ENCODE results near the gene HCRTR1.

Gene HCRTR1

DNA sequence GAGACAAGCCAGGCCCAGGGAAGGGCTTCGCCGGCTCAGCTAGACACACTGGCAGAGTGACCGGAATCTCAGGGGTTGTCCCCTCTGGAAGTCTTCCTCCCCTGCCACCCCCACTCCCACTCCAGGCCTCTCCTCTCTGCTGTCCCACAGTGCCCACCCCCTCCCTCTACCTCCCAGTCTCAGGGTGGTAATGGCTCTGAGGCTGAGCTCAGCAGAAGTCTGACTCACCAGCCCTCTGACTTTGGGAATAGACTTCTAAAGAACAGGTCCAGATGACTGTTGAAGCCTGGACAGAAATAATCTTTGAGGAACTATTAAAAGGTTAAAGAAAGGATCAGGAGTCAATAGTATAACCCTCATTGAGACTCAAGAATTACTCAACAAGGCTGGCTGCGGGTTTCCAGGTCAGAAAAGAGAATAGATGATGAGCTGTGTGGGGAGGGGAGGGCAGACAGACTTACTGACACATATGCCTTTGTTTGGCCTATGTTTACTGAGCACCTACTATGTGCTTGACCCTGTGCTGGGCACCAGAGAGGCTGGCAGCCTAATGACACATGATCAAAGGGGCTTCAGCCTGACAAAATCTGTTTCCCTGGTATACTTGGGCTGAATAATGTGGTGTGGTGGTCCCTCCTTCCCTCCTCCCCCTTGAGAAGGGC, 8.2 kb downstream of the HCRTR1 start:
- DNase-seq (ENCODE audit: low read depth in 1 of 2, low spot score in 1 of 2) = no peak

DNA sequence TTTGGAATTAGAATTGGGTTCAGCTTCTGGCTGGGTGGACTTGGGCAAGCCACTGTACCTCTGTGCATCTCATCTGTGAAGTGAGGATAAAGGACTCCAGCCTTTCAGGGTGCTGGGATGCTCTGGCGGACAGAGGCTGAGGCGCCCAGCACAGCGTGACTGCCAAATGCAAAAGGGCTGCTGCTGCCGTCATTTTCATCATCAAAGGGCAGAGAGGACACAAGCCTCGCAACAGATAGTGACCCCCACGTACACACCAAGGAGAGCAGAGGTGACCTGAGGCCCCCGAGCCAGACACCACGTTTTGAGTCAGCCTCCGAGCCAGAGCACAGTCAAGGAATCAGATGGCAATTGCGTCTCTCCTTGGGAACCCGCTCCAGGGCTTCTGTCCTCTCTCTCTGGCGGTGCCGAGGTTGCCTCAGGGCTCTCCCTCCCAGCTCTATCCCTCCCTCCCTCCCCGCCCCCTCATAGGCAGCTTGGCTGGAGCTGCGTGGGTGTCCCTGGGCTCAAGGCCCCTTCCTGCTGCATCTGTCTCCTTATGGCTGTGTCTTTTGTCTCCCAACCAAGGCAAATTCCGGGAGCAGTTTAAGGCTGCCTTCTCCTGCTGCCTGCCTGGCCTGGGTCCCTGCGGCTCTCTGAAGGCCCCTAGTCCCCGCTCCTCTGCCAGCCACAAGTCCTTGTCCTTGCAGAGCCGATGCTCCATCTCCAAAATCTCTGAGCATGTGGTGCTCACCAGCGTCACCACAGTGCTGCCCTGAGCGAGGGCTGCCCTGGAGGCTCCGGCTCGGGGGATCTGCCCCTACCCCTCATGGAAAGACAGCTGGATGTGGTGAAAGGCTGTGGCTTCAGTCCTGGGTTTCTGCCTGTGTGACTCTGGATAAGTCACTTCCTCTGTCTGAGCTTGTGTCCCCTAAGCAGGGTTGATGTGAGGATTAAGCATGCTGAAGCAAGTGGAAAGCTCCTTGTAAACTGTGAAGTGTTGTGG, 9.0 kb downstream of the HCRTR1 start:
- no peak for DNase-seq (ENCODE audit: low read depth in 1 of 2, low spot score in 1 of 2)

DNA sequence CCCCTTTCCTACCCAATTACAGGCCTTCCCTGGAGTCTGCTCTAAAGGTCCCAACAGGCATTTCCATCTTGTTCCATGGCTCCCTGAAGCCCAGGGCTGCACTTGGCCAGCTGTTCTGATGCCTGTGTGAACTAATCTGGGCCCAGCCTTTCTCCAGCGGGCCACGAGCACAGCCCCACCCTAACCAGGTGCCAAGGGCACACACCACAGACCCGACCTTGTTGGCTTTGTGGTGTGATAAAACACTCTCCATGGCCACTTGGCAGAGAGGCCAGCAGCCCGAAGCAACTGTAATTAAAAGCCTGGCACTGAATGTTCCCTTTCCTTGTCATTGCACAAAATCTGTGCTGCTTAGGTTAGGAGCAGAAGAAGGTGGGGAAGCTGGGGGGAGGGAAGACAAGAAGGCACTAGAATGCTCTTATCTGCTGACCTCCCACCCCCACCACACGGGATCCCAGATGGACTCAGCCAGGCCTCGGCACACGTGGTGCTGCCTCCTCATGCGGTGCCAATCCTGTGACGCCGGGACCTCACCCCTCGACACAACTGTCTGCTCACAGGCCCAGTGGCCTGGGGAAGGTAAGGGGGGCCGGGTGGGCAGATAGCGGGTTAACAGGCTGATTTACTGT, 9.9 kb downstream of the HCRTR1 start:
- DNase-seq (ENCODE audit: low read depth in 1 of 2, low spot score in 1 of 2) = no peak

DNA sequence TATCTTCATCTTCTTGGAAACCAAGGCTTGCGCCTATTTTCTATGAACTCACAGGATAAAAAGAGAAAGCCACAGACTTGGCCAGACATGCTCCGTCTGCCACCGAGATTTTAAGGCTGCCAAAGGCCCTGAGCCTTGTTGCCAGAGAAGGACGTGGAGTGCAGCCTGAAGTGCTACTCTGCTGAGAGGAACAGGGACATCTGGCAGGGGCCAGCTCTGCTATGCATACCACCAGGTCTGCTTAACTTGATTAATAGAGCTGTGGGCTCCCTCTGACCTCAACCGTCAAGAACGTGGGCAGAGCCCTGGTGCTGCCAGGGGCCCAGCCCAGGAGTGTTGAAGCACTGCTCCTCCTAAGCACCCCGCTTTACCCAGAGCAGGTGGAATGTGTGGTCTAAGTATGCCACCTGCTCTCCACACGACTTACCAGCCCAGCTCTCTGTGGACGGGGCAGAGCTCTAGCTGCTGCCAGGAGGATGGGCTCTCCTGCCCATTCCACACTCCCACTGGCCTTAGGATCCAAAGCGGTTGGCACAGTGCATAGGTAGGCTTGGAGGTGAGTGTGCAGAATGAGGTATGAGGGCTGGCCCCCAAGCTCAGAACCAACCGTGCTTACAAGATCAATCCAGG, 10.6 kb downstream of the HCRTR1 start:
- no peak for DNase-seq (ENCODE audit: low read depth in 1 of 2, low spot score in 1 of 2)

GRCh38 chr1:31628931-31629556, 11.6 kb downstream of the HCRTR1 start:
- no peak for DNase-seq (ENCODE audit: low read depth in 1 of 2, low spot score in 1 of 2)

DNA sequence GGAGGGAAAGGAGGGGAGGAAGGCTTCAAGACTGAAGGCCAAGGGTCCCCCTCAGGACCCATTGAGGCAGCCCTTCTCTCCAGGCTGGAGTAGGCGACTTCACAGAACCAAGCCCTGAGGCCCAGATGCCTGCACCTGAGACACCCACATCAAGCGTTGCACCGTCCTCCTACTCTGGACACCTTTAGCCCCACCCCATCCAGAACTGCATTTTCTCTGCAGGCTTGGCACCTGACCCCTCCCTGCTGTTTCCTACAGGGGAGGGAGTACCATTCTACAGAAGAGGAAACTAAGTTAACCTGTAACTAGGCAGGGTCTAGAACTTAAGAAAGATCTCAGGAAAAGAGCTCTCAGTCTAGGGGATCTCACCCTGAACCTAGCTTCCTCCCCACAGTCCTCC, 15.2 kb downstream of the HCRTR1 start:
- no peak for DNase-seq (ENCODE audit: low read depth in 1 of 2, low spot score in 1 of 2)

- DNase-seq (ENCODE audit: low read depth in 1 of 2, low spot score in 1 of 2) = no peak
Measured at GRCh38 chr1:31633117-31633516, 15.6 kb downstream of the HCRTR1 start.

DNA sequence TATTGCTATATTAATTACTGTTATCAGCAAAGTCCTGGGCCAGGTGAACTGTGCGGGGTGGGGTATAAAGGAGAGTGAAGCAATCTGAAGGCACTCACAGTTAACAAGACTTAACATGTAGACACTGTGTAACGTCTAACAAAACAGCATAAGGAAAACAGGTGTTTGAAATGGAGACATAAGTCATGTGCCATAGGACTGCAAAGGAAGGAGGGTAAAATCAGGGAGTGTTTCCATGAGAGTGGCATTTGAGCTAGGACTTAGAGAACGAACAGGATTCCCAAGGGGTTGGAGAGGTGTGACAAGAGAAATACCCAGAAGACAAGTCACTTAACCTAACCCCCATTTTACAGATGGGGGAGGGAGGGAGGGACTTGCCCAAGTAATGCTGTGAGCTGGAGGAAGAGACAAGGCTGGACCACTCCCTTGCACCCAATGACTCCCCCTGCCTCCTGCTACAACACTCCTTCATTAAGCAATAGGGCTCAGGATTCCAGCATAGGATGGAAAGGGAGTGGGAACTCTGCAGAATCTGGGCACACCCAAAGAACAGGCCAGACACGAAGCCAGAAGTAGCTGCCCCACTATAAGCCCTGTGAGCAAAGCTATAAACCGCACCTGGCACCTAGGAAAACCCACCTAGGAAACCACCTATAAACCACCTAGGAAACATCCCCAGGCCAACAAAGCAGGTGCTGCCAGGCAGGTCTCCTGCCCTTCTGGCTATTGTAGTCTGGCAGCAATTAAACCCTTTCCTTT, 20.6 kb downstream of the HCRTR1 start:
- no peak for DNase-seq (ENCODE audit: low read depth in 1 of 2, low spot score in 1 of 2)

- DNase-seq (ENCODE audit: low read depth in 1 of 2, low spot score in 1 of 2) = no peak
Measured at GRCh38 chr1:31639543-31639942, 22.1 kb downstream of the HCRTR1 start.

DNA sequence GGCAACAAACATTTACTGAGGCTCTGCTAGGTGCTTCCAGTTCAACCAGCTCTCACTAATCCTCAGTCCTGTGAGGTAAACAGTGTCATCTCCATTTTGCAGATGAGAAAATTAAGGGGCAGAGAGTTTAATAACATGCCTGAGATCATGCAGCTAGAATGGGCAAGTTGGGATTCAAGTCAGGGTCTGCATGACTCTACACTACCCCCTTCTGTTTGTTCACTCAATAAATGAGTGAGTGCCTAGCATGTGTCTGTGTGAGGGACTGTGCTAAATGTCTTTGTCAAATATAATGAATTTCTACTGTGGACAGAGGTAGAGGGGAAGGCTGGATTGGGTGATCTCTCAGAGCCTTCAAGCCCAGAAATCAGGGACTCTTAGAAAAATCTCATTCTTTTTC, 22.7 kb downstream of the HCRTR1 start:
- no peak for DNase-seq (ENCODE audit: low read depth in 1 of 2, low spot score in 1 of 2)

- no peak for DNase-seq (ENCODE audit: low read depth in 1 of 2, low spot score in 1 of 2)
Measured at GRCh38 chr1:31640964-31641363, 23.5 kb downstream of the HCRTR1 start.

- DNase-seq (ENCODE audit: low read depth in 1 of 2, low spot score in 1 of 2) = no peak
Measured at GRCh38 chr1:31642366-31642765, 24.9 kb downstream of the HCRTR1 start.

- no peak for DNase-seq (ENCODE audit: low read depth in 1 of 2, low spot score in 1 of 2)
Measured at GRCh38 chr1:31642897-31643296, 25.4 kb downstream of the HCRTR1 start.

DNA sequence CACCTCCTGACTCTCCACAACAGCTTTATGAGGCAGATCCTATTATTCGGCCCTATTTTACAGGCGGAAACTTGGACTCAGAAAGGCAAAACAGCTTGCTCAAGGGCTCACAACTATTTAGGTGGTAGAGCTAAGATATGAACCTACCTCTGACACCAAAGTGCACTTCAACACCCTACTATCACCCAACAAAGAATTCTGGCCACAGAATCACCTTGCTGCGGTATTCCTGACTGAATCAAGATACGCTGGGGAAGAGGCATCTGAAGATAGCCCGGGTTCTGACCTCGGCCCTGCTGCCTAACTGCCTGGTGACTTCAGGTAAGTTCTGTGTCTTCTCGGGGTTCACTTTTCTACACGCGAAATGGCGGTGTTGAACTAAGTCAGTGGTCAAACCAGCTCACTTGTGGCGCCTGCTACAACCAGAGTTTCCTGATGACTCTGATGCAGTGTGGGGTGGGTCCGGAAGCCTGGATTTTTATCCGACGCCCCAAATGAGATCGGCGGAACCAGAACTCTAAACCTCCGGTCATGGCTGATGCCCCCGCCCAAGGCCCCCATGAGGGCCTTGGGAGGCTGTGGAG, 26.6 kb downstream of the HCRTR1 start:
- no peak for DNase-seq (ENCODE audit: low read depth in 1 of 2, low spot score in 1 of 2)

- DNase-seq (ENCODE audit: low read depth in 1 of 2, low spot score in 1 of 2) = peak; percentile 98 to 99
Measured at GRCh38 chr1:31644560-31645273, 27.2 kb downstream of the HCRTR1 start, which contains the start of gene PEF1. TSS of gene PEF1 (minus strand) at chr1:31644876. CDS start at chr1:31644864, 12 bp downstream.

GRCh38 chr1:31645274-31645568, 27.7 kb downstream of the HCRTR1 start:
- no peak for DNase-seq (ENCODE audit: low read depth in 1 of 2, low spot score in 1 of 2)

DNA sequence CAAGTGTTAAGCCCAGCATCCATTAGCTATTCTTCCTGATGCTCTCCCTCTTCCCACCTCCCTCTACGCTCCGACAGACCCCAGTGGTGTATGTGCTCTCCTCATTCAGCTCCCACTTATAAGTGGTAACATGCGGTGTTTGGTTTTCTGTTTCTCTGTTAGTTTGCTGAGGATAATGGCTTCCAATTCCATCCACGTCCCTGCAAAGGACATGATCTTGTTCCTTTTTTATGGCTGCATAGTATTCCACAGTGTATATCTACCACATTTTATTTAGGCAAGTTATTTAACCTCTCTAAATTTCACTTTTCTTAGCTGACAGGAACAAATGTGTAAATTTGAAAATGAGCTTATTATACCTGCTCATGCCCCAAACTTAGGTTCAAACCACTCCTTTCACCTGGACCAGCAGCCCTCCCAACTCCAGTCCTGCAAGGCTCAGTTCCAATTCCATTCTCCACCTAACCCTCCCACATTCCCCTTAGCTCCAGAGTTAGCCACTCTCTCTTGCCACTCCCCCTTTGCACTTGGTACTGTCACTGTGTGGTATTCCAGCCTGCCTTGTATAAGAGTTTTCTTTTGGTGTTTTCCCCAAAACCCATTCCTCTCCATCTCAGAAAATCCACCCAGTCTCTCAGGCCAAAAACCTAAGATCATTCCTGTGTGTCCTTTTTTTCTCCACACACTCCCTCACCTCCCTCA, 28.9 kb downstream of the HCRTR1 start:
- no peak for DNase-seq (ENCODE audit: low read depth in 1 of 2, low spot score in 1 of 2)

DNA sequence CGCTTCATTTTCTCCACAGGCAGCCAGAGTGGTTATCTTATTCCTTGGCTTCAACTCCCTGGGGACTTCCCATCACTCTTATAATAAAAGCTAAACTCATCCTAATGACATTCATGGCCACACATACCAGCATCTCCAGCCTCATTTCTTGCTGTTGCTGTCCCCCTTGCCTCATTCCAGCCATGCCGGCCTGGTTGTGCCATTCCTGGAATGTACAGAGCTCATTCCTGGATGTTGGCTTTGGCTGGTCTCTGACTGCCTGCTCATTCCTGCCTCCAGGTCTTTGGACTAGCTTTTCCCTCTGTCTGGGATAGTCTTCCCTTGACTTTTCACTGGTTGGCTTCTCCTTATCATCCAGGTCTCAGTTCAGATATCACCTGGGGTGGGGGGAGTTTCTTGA, 29.6 kb downstream of the HCRTR1 start:
- DNase-seq (ENCODE audit: low read depth in 1 of 2, low spot score in 1 of 2) = no peak

GRCh38 chr1:31648190-31648589, 30.7 kb downstream of the HCRTR1 start:
- no peak for DNase-seq (ENCODE audit: low read depth in 1 of 2, low spot score in 1 of 2)

Measured in activated T-helper 1 cell treated with anti-CD3 and anti-CD28 coated beads, Interleukin-2, amount 50 U/mL, for 16 hours (primary cell).